Measurements from ENCODE around the gene ANAPC16.

DNA sequence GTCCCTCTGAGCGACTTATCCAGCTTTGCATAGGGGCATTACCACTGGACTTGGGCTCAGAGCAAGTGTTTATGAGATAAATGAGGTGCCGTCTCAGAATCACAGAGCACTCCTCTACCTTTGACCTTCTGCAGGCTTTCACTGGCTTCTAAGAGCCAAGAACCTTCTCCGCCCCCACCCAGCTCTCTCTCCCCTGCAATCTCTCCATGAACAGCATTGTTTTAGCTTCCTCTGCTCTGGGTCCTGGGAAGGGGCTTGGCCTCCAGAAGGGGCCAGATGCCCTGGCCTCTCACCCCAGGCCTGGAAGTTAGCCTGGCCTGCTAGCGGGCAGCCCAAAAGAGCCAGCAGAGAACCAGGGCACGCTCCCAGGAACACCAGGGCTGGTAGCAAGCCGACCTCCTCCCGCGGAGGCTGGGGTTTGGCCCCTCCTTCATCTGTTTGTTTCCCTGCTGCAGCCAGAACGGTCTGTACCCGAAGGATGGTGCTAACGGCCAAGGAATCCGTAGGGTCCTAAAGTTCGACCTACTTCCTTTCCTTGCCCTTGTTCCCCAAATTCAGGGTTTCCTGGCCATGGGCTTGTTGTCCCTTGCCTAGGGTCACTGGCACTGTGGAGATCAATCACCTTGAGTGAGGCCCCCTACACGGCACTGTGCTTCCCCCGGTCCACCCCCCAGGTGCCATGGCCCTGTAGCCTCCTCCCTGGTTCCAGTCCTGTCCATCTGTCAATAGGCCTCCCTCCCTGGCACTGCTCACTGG is 39.2 kb downstream of the ANAPC16 start:
- TF ChIP-seq POU2F2 (IDR thresholded peaks at IDR 0.05; ENCODE audit: low read depth, low read length) (no peak), POLR2A (IDR thresholded peaks at IDR 0.05; ENCODE audit: low read depth, low read length) (no peak), POLR2AphosphoS5 (IDR thresholded peaks at IDR 0.05; ENCODE audit: low read depth, low read length) (no peak), PAX5 (IDR thresholded peaks at IDR 0.05; ENCODE audit: insufficient read depth, low read length, severe bottlenecking) (no peak)

Data from GM12891 (cell line).